NCI-H2196 treated with DMSO at 0.1 percent for 48 hours (cell line): ENCODE data around the gene HDAC4.
A peak's percentile ranks its signal among the peaks of the same experiment; 100 is the strongest.

Experiments used
- DNase-seq: peaks from one replicate; lab custom pipeline; 2025; ENCODE audit not compliant: unreplicated experiment; lab: John Stamatoyannopoulos, UW

HDAC4 gene

DNA sequence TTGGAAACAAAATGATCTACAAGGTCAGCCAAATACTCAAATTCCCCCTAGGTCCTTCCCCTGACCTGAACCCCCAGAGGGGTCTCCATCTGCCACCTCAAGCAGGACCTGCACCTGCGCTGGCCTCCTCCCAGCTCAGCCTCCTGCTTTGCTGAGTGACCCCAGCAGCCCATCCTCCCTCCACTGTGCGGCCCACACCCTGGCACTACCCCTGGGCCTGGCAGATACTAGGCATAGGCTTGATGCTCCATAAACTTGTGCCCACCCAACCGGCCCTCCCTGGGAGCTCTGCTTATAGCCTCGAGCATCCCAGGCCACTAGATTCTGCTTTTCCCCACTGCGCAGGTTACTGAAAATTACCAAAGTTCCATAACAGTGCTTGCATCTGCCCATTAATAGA is 156.2 kb downstream of the HDAC4 start:
- DNase-seq = no peak

DNA sequence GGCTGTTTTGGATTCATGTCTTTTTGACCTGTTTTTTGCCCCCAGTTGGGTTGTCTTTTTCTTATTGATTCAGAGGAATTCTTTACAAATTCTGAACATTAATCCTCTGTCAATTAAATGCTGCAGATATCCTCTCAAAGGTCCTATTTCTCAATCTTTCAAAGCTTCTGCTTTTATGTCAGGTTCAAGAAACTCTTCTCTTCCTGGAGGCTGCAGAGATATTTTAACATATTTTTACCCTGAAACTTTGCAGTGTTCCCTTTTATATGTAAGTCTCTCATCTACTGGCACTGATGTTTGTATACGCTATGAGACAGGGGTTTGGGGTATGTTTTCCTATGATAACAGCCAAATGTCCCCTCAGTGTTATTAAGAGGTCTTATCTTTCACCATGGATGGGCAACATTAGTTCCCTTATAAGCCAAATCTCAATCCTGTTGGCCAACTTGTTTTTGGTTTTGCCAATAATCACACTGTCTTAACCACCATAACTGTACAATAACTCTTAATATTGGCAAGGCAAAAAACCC is 159.3 kb downstream of the HDAC4 start:
- no peak for DNase-seq

DNA sequence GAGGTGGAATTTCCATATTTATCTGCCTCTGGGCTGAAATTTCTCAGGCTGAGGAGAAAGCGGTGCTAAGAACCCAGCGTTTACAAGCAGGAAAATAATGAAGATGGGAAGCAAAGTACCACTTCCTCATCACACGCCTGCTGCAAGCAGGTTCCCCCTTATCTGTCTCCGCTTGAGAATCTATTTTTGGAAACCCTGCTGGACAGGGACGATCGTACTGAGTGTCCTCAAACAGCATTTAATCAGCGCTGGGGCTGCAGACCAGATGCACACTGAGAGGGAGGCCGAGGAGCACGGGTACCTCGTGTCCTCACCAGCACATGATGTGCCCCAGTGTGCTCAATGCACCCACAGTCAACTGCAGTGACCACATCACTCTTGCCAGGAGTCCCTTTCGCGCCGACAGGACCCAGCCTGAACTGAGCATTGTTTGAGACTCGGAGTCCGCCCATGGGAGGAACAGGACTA is 160.4 kb downstream of the HDAC4 start:
- no peak for DNase-seq

DNA sequence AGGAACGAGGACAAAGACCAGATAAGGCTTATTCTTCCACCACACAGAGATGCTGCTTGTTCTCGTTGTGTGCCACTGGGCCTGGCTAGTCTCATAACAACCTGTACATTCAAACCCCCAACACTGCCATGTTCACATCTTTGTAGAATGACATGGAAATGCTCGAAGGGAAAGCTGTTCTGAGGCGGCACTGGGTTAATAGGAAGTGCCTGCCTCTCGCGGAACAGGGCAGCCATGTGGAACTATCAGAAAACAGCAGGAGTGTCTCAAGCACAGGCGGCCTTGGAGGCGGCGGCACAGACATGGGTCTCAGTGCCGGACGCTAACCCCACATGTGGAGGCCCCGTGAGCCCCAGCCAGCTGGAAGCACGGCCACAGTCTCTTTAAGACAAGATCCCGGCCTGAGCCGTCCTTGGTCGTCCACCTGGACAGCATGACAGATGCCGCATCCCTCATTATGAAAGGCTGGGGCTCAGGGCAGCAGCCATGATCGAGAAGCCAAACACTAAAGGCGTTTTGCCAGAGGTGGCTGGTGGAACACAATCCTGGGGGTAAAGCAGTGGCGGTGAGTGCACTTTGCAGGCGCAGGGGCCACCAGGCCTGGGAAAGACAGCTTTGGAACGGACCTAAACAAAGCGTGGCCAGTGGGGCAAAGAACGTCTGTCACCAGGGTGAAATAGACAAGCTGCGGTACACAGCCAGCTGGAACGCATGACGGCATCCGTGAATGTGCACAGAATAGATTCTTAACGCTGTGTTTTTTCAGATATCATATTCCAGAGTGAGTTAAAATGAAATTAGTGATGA is 161.0 kb downstream of the HDAC4 start:
- DNase-seq = no peak

DNA sequence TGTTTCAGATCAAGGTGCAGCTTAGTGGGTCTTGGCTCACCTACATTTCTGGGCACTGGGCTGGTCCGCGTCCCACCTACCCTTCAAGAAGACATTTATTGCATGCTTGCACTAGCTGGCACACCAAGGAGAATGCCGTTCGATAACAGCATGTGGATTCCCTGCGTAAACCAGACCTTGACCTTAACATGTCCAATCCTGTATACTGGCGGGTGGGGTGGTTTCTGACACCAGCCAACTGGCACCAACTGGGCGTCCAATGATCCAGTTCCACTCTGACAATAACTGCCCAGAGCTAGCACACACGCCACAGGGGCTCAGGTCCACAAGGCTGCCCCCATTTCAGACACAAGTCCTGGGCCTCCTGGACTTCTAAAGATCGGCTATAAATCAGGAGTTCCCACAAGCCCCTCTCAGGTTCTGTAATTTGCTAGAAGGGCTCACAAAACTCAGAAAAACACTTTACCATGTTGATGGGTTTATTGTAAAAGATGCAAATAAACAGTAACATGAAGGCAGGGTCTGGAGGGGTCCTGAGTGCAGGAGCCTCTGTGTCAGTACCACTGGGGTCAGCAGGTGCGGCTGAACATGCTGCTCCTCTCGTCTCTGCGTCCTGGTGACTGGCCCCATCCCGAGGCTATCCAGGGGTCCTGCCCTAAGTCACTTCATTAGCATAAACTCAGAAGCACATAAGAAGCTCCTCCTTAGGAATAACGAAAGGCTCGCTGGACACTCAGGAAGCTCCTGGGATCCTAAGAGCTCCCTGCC is 161.8 kb downstream of the HDAC4 start:
- DNase-seq = no peak

DNA sequence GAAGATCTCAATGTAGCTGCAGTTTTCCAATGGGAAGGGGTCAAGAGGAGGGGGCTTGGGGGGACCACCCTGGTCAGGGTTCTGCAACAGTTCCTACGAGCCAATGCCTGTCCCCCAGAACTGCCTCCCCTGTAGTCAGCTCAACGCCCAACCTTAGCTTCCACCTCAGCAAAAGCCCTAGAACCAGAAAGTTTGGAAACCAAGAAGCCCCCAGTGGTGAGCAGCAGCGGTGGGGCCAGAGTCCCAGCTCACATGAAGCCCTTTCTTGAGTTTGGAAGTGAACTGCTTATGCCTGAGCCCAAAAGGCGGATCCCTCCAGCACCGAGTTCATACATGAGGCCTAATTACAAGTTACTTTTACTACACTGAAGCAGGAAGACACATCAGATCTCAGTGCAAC is 162.4 kb downstream of the HDAC4 start:
- no peak for DNase-seq

DNA sequence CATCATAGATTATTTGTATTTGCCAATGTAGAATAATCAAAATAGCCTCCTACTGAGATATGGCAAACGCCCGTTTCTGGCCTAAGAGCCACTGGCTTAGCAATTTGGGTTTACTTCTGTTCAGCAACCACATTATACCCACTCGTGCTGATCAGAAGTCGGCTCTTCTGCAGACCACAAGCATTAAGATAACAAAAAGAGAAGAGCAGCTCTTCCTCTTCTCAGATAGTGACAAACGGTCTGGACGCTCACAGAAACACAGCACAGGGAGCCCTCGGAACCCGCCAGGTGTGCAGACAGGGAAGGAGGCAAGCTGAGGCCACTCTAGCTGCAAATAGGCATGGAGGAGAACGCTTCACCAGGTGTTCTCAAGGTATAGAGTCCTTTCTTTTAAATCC is 164.0 kb downstream of the HDAC4 start:
- no peak for DNase-seq

DNA sequence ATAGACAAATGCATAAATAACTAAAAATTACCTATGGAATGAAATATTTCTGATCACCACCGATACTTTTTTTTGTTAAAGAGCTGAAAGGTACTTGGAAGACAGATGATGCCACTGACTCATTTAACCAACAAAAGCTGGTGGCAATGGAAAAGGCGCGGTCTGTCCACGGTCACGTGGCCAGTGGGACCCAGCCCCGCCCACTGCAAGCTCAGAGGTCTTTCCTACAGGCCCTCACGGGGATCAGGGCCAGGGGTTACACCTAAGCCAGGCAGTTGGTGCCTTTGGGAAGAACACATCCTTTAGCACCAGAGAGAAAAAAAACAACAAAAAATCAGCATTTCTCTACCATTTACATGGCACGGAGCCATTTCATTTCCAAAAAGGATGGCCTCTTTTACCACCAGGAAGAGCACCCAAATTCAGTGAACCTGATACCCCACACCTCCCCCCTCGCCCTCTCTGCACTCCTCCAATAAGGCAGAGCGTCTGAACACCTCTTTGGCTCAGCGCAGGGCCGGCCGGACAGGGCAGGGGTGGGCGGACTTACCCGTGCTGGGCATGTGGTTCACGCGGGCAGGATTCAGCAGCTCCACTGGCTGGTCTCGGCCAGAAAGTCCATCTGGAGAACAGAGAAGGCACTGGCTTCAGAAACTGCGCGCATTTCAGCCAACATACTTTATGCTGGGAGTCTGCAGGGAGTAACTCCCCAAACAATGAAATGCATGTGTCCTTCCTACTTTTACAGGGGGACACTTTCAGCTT is 164.6 kb downstream of the HDAC4 start:
- no peak for DNase-seq

DNA sequence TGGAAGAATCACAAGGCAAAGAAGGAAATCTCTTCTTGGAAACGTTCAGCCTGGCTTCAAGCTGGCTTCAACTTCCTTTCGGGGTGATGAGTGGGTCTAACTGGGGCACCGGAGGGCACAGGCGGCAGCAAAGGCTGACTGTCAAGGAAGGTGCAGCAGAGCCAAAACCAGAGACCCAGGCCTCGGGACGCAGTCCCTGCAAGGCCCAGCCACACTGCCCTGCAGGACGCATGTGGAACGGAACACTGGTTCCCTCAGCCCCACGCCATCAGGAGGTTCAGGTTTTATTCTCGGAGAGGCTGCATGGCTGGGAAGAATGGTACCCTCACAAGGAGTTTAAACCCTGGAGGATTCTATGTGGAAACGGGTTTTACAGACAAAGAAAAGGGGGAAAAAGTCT is 165.5 kb downstream of the HDAC4 start:
- DNase-seq = no peak

DNA sequence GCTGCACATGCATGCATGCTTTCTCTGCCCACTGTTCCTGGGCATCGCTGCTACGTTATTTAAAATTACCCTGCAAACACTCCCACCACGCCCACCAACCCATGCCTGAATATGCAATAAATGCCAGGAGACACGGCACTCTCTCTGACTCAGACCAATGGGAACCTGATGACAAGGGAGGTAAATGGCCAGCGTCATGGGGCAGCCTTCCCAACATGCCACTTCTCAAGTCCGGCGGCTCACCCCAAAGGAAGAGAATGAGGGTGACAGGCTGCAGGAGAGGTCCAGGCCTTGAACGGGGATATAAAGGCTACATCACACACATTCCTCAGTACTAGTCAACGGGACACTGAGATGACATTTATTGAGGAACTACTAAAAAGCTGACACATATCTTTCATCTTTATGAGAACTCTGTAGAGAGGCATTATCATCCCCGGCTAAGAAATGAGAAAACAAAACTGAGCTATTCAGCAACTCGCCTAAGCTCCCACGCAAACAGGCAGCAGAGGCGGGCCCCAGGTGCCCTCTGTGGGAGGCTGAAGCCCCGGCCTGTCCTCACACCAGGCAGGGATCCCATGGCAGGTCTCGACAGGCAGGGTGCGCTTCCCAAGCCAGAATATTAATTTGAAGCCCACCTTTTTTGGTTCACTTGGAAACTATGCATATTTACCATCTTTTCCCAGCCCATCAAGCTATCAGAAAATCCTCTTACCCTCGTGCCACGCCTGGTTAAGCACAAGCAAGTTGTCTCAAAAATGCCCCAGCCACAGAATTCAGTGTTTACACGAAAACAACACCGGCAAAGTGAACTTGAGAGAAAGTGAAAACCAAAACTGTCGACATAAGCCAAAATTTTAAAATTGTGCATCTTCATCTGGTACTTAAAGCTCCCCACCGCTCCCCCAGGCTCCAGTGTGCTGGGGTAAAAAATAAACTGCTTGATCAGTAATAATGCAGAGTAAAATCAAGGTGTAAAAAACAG is 166.3 kb downstream of the HDAC4 start:
- no peak for DNase-seq

DNA sequence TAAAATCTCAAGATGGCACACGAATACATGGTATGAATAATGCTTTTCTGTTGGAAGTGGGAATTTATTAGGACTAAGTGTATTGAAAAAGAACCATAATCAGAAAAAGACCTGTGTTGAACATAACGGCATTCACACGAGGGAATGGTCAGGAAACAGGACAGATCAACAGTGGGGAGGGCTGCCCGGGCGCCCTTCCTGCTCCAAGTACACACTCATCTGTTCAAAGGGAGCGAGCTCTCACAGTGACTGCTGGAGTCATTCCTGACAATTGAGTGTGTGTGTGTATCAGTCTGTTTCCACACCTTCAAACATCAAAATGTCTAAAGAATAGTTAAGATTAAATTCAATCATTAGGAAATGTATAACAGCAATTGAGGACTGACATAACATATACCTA is 167.2 kb downstream of the HDAC4 start:
- DNase-seq = no peak

DNA sequence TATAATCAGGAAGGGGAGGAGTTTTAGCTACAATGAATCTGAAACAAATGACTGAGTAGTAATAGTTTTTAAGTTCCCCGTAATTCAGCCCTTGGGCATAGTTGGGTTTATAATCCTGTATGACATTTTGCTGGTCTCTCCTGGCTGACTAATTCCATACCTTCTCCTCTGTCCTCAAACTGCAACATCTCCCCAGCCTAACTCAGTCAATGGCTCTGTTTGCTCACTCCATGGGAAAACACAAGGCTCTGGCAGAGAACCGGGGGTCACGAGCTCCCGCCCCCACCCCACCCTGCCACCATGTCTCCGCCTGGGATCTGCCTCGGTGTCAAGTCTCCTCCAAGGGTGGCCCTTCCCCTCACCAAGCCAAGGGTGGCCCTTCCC is 168.6 kb downstream of the HDAC4 start:
- DNase-seq = no peak

DNA sequence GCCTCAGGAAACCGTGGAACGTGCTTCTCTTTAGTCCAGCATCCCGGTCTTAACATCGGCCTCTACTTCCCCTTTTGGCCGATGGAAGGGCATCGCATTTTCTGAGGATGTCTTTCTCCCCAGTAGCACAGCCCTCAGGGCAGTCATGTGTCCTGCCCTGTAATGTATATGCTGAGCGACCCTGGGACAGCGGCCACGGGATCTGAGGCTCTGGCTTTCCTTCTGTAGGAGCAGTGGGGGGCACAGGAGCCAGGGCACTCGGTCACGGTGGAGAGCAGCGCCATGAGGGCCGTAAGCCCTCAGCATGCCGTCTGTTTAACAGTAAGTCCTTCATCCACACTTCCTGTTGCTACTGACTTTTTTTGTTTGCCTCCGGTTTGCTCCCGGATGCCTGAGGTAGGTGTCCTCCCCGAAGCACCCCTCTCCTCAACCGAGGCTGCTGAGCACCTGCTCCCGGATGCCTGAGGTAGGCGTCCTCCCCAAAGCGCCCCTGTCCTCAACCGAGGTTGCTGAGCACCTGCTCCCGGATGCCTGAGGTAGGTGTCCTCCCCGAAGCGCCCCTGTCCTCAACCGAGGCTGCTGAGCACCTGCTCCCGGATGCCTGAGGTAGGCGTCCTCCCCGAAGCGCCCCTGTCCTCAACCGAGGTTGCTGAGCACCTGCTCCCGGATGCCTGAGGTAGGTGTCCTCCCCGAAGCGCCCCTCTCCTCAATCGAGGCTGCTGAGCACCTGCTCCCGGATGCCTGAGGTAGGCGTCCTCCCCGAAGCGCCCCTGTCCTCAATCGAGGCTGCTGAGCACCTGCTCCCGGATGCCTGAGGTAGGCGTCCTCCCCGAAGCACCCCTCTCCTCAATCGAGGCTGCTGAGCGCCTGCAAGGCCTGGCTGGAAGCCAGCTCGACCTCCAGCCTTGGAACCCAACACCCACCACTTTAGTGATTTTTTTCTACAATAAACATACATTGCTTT is 169.3 kb downstream of the HDAC4 start:
- no peak for DNase-seq

DNA sequence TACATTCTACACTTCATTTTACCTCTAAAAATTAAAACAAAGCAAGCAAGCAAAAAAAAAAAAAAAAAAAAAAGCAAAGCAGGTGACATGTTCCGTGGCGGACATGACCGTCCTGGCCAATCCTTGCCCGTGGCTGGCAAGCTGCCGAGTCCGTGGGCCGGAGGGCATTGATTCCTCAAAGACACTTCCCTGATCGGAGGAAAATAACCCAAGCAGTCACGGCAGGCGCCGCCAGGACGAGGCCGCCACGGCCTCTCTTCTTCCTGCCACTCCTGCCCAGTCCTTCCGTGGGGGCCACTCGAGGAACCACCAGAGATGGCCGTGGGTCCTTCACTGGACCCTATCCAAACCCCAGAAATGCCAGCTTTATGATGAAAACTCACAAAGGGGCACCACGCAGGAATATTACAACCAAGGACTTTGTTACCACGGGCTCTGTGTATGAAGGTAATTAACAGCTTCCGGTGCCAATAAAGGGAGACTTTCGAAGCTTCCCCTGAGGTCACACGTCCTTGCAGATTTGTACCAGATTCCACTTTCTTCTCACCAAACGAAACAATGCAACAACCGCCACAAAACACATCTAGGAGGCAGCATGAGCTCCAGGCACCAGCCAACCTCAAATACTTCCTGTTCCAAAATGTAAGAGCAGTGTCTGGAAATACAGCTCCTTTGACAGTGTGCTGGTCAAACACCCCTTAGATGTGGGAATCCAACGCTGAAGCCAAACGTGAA is 170.3 kb downstream of the HDAC4 start:
- DNase-seq = no peak

DNA sequence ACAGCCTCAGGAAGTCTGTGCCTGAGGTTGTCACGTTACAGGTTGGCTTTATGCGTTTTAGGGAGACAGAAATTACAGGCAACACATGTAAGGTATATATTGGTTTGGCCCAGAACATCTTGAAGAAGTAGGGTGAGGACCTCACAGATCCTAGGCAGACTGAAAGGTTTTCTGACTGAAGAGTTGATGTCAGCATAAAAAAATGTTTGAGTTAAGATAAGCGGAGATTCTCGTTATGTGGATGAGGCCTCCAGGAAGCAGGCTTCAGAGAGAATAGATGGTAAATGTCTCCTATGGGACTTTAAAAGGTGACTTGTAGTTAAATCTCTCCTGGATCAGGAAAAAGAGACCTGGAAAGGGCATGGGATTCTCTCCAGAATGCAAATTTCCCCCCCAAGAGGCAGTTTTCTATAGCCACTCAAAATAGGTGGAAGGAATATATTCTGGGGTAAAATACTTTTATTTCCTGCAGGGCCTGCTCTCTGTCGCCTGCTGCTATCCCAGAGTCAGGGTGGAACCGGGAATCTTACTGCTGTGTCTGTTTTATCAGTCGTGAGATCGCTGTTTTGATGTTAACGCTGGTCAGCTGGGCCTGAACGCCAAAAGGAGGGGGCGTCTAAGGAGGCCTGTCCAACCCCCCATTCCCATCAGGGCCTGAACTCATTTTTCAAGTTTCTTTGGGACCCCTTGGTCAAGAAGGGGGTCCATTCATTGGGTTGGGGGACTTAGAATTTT is 171.1 kb downstream of the HDAC4 start:
- no peak for DNase-seq

DNA sequence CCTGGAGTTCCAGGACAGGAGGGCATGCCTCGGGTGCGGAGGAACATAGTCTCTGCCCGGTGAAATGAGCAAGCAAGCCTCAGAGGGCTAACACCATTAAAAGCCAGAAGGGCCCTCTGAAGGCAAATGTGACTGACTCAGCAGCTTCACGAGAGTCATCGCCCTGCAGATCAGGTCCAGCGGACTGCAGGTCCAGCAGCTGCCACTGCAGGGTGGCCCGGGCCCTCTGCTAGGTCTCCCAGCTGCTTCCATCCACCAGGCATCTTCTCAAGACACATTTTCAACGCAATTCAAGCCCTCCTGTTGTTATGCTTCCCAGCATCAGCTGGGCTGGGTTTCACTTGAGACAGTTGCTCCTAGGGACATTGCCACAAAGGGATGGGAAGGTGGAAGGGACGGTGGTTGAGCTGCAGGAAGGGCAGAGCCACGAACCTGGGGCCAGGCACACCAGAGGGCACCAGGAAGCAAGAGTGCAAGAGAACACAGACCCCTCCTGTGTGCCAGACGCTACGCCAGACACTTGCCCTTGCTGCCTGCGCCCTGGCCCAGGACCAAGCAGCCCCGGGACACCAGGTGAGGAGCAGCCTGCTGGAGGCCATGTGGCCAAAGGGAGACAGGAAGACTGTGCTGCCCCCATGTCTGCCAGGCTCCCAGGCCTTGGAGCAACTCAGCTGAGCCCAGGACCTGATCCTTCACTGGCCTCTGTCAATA is 173.0 kb downstream of the HDAC4 start:
- peak; percentile 24 for DNase-seq
